Right atrium auricular region (tissue), 2 donors: Measurements from ENCODE around the gene DRC3. TPM values are rescaled to one million over a fixed set of nuclear protein-coding genes. Genes with fewer than 3 reads are reported as not detected.
"Not testable (repeated sequence)": the region's sequence is repeated elsewhere in the genome, so short reads cannot be mapped to it uniquely, and the experiment has no call there.

Experiments used
- DNase-seq: peaks from one replicate; pipeline ENCODE4 v3.0.0-alpha.2; 2019; ENCODE audit warnings: low spot score
- H3K27ac ChIP-seq, 2 donors: fragments of 200-600 bp; sonication (generic); 1 replicate in 1 of 2; 2 replicates in 1 of 2; pipeline ENCODE4 v1.5.1; 2016 to 2019
- H3K27me3 ChIP-seq, 2 donors: fragments of 200-600 bp; sonication (generic); one replicate each; pipeline versions ENCODE4 v1.5.1 to v1.6.0; 2017 to 2019
- H3K36me3 ChIP-seq: fragments of 200-600 bp; sonication (generic); one replicate; pipeline ENCODE4 v1.5.1; 2016
- H3K4me1 ChIP-seq, 2 donors: fragments of 200-600 bp; sonication (generic); one replicate each; pipeline versions ENCODE4 v1.5.1 to v1.6.0; 2017 to 2019
- H3K4me3 ChIP-seq, 2 donors: fragments of 200-600 bp; sonication (generic); 1 replicate in 1 of 2; 2 replicates in 1 of 2; pipeline ENCODE4 v1.5.1; 2017 to 2019; ENCODE audit warnings: mild to moderate bottlenecking in 1 of 2, moderate library complexity in 1 of 2
- H3K9me3 ChIP-seq, 2 donors: fragments of 200-600 bp; sonication (generic); one replicate each; pipeline ENCODE4 v1.5.1; 2019
- CTCF ChIP-seq, 2 donors: fragments of 200-600 bp; sonication (generic); IDR thresholded peaks; one replicate each; pipeline ENCODE4 v1.5.1; 2019; ENCODE audit warnings: antibody characterized with exemption in 2 of 2
- total RNA-seq, 2 donors: library from RNA; depleted of rRNA; stranded (reverse); fragments of >200 nt; gene quantifications; one replicate each; pipeline ENCODE4 v1.1.0, GENCODE V29; 2016

Gene DRC3
- total RNA-seq, 2 donors from 2014 or later = 0.94 to 1.7 TPM

DNA sequence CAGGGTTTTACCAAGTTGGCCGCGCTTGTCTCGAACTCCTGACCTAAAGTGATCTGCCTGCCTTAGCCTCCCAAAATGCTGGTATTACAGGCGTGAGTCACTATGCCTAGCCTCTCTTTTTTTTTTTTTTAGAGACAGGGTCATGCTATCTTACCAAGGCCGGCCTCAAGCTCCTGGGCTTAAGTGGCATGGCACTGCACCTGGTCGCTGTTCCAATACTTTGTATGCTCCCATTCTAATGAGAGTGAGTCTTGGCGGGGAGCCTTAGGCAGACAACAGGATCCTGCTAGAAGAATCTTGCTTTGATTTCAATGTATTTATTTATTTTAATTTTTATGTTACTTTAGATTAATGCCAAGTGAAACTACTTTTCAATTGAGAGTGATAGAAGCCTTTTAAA is 22.3 kb upstream of the DRC3 start:
- no peak for TF ChIP-seq CTCF (IDR thresholded peaks at IDR 0.05)
- peaks cover 0 to 21% of the 10 kb centered on the region in 2 donors for H3K4me1 ChIP-seq

GRCh38 chr17:17950806-17951205 is 21.9 kb upstream of the DRC3 start:
- TF ChIP-seq CTCF (IDR thresholded peaks at IDR 0.05) = no peak
- no peaks in the 10 kb centered on the region for H3K36me3 ChIP-seq
- no peak overlapping the region for H3K27ac ChIP-seq
- H3K4me3 ChIP-seq = no peak overlapping the region
- H3K9me3 ChIP-seq = no peaks in the 10 kb centered on the region
- peaks cover 0 to 21% of the 10 kb centered on the region in 2 donors for H3K4me1 ChIP-seq
- no peaks in the 10 kb centered on the region for H3K27me3 ChIP-seq
- DNase-seq = no peak

More for the DNA sequence above, 22.3 kb upstream of the DRC3 start:
- no peaks in the 10 kb centered on the region for H3K9me3 ChIP-seq
- no peaks in the 10 kb centered on the region for H3K36me3 ChIP-seq
- no peak overlapping the region for H3K4me3 ChIP-seq
- no peaks in the 10 kb centered on the region for H3K27me3 ChIP-seq
- no peak overlapping the region for H3K27ac ChIP-seq
- no peak for DNase-seq

DNA sequence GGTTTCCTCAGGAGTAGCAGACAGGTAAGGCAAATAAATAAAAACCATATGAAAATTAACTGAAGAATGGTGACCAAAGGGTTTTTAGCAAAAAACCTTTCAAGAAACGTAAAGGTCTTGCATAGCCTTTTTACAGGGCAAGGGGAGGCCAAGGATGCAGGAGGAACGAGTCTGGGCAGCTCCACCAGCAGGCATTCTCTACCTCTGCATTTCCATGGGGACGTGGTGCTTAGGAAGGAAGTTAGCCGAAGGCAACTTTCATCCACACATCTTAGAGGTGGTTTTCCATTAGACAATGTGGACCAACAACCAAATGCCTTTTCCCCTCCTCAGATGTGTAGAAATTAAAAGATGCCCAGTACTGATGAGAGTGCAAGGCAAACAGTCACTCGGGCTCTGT is 21.1 kb upstream of the DRC3 start:
- no peaks in the 10 kb centered on the region for H3K36me3 ChIP-seq
- TF ChIP-seq CTCF (IDR thresholded peaks at IDR 0.05) = no peak
- H3K27me3 ChIP-seq = no peaks in the 10 kb centered on the region
- H3K9me3 ChIP-seq = no peaks in the 10 kb centered on the region
- DNase-seq = no peak
- H3K4me1 ChIP-seq = peaks cover 0 to 24% of the 10 kb centered on the region in 2 donors
- no peak overlapping the region for H3K27ac ChIP-seq
- H3K4me3 ChIP-seq = no peak overlapping the region

- no peaks in the 10 kb centered on the region for H3K36me3 ChIP-seq
- H3K4me1 ChIP-seq = peaks cover 0 to 36% of the 10 kb centered on the region in 2 donors
- no peak overlapping the region for H3K4me3 ChIP-seq
- H3K27me3 ChIP-seq = no peaks in the 10 kb centered on the region
- TF ChIP-seq CTCF (IDR thresholded peaks at IDR 0.05) = no peak
- no peak overlapping the region for H3K27ac ChIP-seq
- no peaks in the 10 kb centered on the region for H3K9me3 ChIP-seq
- DNase-seq = no peak
These were observed 20.0 kb upstream of the DRC3 start for GRCh38 chr17:17952691-17953090.

- H3K27ac ChIP-seq = no peak overlapping the region
- TF ChIP-seq CTCF (IDR thresholded peaks at IDR 0.05) = no peak
- H3K4me3 ChIP-seq = no peak overlapping the region
- no peaks in the 10 kb centered on the region for H3K36me3 ChIP-seq
- no peak for DNase-seq
- H3K27me3 ChIP-seq = no peaks in the 10 kb centered on the region
- peaks cover 0 to 43% of the 10 kb centered on the region in 2 donors for H3K4me1 ChIP-seq
- no peaks in the 10 kb centered on the region for H3K9me3 ChIP-seq
These were observed 18.6 kb upstream of the DRC3 start for GRCh38 chr17:17954079-17954478.

- not testable (repeated sequence) for H3K9me3 ChIP-seq, H3K27me3 ChIP-seq, H3K27ac ChIP-seq, DNase-seq, H3K4me3 ChIP-seq, H3K36me3 ChIP-seq
- peaks cover 0 to 55% of the 10 kb centered on the region in 2 donors for H3K4me1 ChIP-seq
These were observed 16.8 kb upstream of the DRC3 start for GRCh38 chr17:17955790-17956341.
